DND-41 (cell line): ENCODE data around the gene CNBP.

Experiments used
- ATAC-seq: fragments of 200-7000 bp; cut with Tn5 transposase; 3 replicates; pipeline ENCODE4 v1.9.1; 2021; ENCODE audit warnings: low read depth; ENCODE audit not compliant: insufficient read depth
- DNase-seq: peaks from one replicate; pipeline ENCODE4 v3.0.0-alpha.2; 2020
- H2AFZ ChIP-seq: 2 replicates; pipeline ENCODE4 v1.6.0; 2012; ENCODE audit warnings: low read depth, low read length
- H3K27ac ChIP-seq: 2 replicates; pipeline ENCODE4 v1.5.1; 2012; ENCODE audit warnings: low read length, inconsistent platforms
- H3K27me3 ChIP-seq: fragments of 200-600 bp; sonication (generic); 2 replicates; pipeline ENCODE4 v1.6.0; 2012; ENCODE audit warnings: low read length, mild to moderate bottlenecking, inconsistent platforms; ENCODE audit not compliant: insufficient read depth, poor library complexity
- H3K36me3 ChIP-seq: 2 replicates; pipeline ENCODE4 v1.5.1; 2012; ENCODE audit warnings: low read length, inconsistent platforms; ENCODE audit not compliant: insufficient read depth
- H3K4me1 ChIP-seq: 2 replicates; pipeline ENCODE4 v1.5.1; 2012; ENCODE audit warnings: mild to moderate bottlenecking, low read length; ENCODE audit not compliant: insufficient read depth
- H3K4me2 ChIP-seq: 2 replicates; pipeline ENCODE4 v1.6.0; 2012; ENCODE audit warnings: mild to moderate bottlenecking, moderate library complexity, low read length, inconsistent platforms; ENCODE audit not compliant: insufficient read depth
- H3K4me3 ChIP-seq, 2 experiments: fragments of 200-600 bp in 1 of 2; shearing (Covaris generic) in 1 of 2; 2 replicates each; pipeline ENCODE4 v1.5.1; 2012 to 2016; ENCODE audit warnings: inconsistent platforms in 2 of 2, low read length in 2 of 2, mild to moderate bottlenecking in 2 of 2, low read depth in 1 of 2, moderate library complexity in 1 of 2
- H3K79me2 ChIP-seq: 2 replicates; pipeline ENCODE4 v1.6.0; 2012; ENCODE audit warnings: low read length, inconsistent platforms; ENCODE audit not compliant: insufficient read depth
- H3K9ac ChIP-seq: 2 replicates; pipeline ENCODE4 v1.6.0; 2012; ENCODE audit warnings: low read depth, mild to moderate bottlenecking, inconsistent platforms, low read length, moderate library complexity
- H3K9me3 ChIP-seq: 2 replicates; pipeline ENCODE4 v1.5.1; 2012; ENCODE audit warnings: low read length, moderate library complexity, mild to moderate bottlenecking, inconsistent platforms; ENCODE audit not compliant: insufficient read depth, severe bottlenecking
- H4K20me1 ChIP-seq: 2 replicates; pipeline ENCODE4 v1.6.0; 2012; ENCODE audit warnings: low read length; ENCODE audit not compliant: insufficient read depth
- CTCF ChIP-seq: IDR thresholded peaks from 2 replicates; pipeline ENCODE4 v1.5.1; 2012; ENCODE audit warnings: borderline replicate concordance, low read length, moderate library complexity, mild to moderate bottlenecking; ENCODE audit not compliant: poor library complexity, severe bottlenecking; ENCODE audit errors: extremely low read depth
- EZH2 ChIP-seq: IDR thresholded peaks from 3 replicates; pipeline ENCODE4 v1.6.1; 2012; ENCODE audit warnings: borderline replicate concordance, low read depth, mild to moderate bottlenecking, moderate library complexity, low read length, inconsistent platforms; ENCODE audit not compliant: severe bottlenecking

The CNBP gene

DNA sequence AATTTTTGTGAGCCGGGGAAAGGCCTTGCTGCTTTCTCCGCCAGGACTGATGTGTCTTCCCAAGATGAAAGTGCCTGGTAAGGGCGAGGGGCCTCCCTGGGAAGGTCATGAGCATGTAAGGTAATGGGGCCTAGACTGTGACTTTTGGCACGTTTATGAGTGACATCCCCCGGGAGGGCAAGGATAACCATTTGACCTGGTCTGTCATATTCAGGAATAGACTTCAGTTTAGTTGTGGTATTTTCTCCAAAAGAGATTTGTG is 631 bp upstream of the CNBP start:
- DNase-seq (peak; percentile 56), ATAC-seq (peak; percentile 14; the same call in 2 of the 3 replicates)
- H4K20me1 ChIP-seq = peaks cover 32% of the 10 kb centered on the region
- no peaks in the 10 kb centered on the region for H3K27me3 ChIP-seq
- TF ChIP-seq CTCF (no peak), EZH2 (no peak)
- H3K36me3 ChIP-seq = peaks cover 33% of the 10 kb centered on the region
- H3K9me3 ChIP-seq = no peaks in the 10 kb centered on the region
- peak overlapping the region; percentile 89 for H3K27ac ChIP-seq
- peak overlapping the region; percentile 98 for H3K9ac ChIP-seq
- peaks cover 47% of the 10 kb centered on the region for H3K4me1 ChIP-seq
- peaks cover 64% of the 10 kb centered on the region for H3K79me2 ChIP-seq
- H3K4me3 ChIP-seq = peak overlapping the region; percentile 67 to 72; a peak in 3 of 4 replicates
- H3K4me2 ChIP-seq = peak overlapping the region; percentile 65
- peak overlapping the region; percentile 80 for H2AFZ ChIP-seq

DNA sequence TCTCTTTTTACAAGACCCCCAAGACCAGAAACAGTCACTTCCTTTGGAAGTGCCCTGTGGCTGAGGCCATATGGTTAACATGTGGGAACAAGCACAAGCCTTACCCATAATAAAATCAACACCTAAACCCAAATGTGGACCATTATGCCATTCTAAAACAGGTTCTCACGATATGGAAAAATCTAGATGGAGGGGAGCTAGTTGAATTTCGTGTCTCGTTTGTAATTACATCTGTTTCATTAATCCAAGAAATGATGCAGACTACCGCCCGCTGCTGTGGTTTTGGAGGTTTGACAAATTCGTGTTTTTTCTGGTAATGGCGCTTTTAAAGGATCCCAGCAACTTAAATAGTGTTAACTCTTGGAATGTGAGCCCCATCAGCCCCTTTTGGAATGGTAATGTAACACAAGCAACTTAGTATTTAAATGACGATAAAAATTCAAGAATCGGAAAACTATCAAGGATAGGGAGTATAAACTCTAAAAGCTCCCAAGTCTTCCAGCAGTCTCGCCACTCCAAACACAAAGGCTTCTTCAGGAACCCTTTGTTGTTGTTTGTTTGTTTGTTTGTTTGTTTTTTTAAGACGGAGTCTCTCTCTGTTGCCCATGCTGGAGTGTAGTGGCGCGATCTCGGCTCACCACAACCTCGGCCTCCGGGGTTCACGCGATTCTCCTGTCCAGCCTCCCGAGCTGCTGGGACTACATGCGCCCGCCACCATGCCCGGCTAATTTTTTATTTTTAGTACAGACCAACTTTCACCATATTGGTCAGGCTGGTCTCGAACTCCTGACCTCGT is 1.1 kb downstream of the CNBP start:
- H3K36me3 ChIP-seq = peaks cover 50% of the 10 kb centered on the region
- H4K20me1 ChIP-seq = peaks cover 49% of the 10 kb centered on the region
- H3K27me3 ChIP-seq = no peaks in the 10 kb centered on the region
- H2AFZ ChIP-seq = 0 out of 2 replicates have a peak overlapping the region, but pooled peaks have one; percentile 73
- peak overlapping the region; percentile 75 for H3K4me2 ChIP-seq
- H3K27ac ChIP-seq = peak overlapping the region; percentile 97
- DNase-seq (peak; percentile 29), ATAC-seq (no peak)
- H3K9ac ChIP-seq = peak overlapping the region; percentile 98
- TF ChIP-seq EZH2 (no peak), CTCF (no peak)
- H3K4me1 ChIP-seq = peaks cover 59% of the 10 kb centered on the region
- H3K9me3 ChIP-seq = no peaks in the 10 kb centered on the region
- H3K4me3 ChIP-seq = peak overlapping the region; percentile 50 to 67
- H3K79me2 ChIP-seq = peaks cover 82% of the 10 kb centered on the region

- H3K4me3 ChIP-seq = peak overlapping the region; percentile 50 to 67
Measured at GRCh38 chr3:129181819-129182218, 1.9 kb downstream of the CNBP start.

More at GRCh38 chr3:129181819-129182218, 1.9 kb downstream of the CNBP start:
- peaks cover 66% of the 10 kb centered on the region for H3K4me1 ChIP-seq
- H3K9ac ChIP-seq = peak overlapping the region; percentile 98
- ATAC-seq (no peak), DNase-seq (no peak)
- H3K27me3 ChIP-seq = no peaks in the 10 kb centered on the region
- TF ChIP-seq EZH2 (no peak), CTCF (no peak)
- H4K20me1 ChIP-seq = peaks cover 56% of the 10 kb centered on the region
- peaks cover 89% of the 10 kb centered on the region for H3K79me2 ChIP-seq
- H2AFZ ChIP-seq = no peak overlapping the region
- H3K4me2 ChIP-seq = peak overlapping the region; percentile 75
- peak overlapping the region; percentile 97 for H3K27ac ChIP-seq
- H3K9me3 ChIP-seq = no peaks in the 10 kb centered on the region
- peaks cover 58% of the 10 kb centered on the region for H3K36me3 ChIP-seq
